ENCODE measurements around the gene MRPL54.
A peak's percentile ranks its signal among the peaks of the same experiment; 100 is the strongest.

Gene MRPL54

DNA sequence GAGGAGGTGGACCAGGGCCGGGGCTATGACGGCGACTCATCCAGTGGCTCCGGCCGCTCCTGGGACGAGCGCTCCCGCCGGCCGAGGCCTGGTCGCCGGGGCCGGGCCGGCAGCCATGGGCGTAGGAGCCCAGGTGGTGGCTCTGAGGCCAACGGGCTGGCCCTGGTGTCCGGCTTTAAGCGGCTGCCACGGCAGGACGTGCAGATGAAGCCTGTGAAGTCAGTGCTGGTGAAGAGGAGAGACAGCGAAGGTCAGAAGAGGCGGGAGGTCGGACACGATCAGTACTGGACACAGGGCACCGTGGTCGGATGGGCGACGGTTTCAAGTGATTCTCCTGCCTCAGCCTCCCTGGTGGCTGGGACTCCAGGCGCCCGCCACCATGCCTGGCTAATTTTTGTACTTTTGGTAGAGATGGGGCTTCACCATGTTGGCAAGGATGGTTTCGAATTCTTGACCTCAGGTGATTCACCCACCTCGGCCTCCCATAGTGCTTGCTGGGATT is 32.0 kb upstream of the MRPL54 start:
- Mint-ChIP-seq H3K4me3 (no peak overlapping the region), H3K9me3 (no peaks in the 10 kb centered on the region), H3K27ac (ENCODE audit: low read depth) (no peak overlapping the region), H3K27me3 (no peaks in the 10 kb centered on the region), H3K4me1 (no peaks in the 10 kb centered on the region), H3K36me3 (ENCODE audit: insufficient read depth) (peaks cover 2% of the 10 kb centered on the region)
- DNase-seq (ENCODE audit: low spot score in 2 of 2) (no peak), ATAC-seq (replicated peaks; ENCODE audit: extremely low read depth, poor library complexity, severe bottlenecking) (no peak)

DNA sequence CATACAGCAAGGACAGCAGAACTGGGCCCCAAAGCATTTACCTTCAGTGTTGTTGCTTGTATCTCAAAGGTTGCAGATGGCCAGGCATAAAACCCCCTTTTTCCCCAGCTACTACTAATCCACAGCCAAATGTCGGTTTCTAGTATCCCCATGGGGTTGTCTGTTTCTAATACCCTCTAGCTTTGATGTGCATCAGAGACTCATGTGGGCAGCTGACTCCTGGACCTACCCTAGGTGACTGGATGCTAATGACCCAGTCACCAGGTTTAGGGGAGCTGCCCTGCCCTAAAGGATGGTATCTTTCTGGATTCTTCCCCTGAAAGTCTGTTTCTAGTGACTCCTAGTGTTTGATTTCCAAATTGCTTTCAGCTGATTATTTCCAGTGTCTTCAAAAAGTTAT is 30.4 kb upstream of the MRPL54 start:
- no peak overlapping the region for H3K27ac Mint-ChIP-seq (ENCODE audit: low read depth)
- no peaks in the 10 kb centered on the region for H3K9me3 Mint-ChIP-seq
- no peaks in the 10 kb centered on the region for H3K27me3 Mint-ChIP-seq
- DNase-seq (ENCODE audit: low spot score in 2 of 2) (no peak), ATAC-seq (replicated peaks; ENCODE audit: extremely low read depth, poor library complexity, severe bottlenecking) (no peak)
- no peaks in the 10 kb centered on the region for H3K36me3 Mint-ChIP-seq (ENCODE audit: insufficient read depth)
- H3K4me1 Mint-ChIP-seq: no peaks in the 10 kb centered on the region
- no peak overlapping the region for H3K4me3 Mint-ChIP-seq

GRCh38 chr19:3733549-3734309 is 28.8 kb upstream of the MRPL54 start:
- no peak for ATAC-seq (replicated peaks; ENCODE audit: extremely low read depth, poor library complexity, severe bottlenecking)
- Mint-ChIP-seq H3K36me3 (ENCODE audit: insufficient read depth) (no peaks in the 10 kb centered on the region), H3K27ac (ENCODE audit: low read depth) (no peak overlapping the region), H3K9me3 (no peaks in the 10 kb centered on the region), H3K4me3 (no peak overlapping the region), H3K27me3 (no peaks in the 10 kb centered on the region), H3K4me1 (no peaks in the 10 kb centered on the region)
- no peak for DNase-seq (ENCODE audit: low spot score in 2 of 2)

- ATAC-seq (replicated peaks; ENCODE audit: extremely low read depth, poor library complexity, severe bottlenecking) (no peak), DNase-seq (ENCODE audit: low spot score in 2 of 2) (no peak)
- no peak overlapping the region for H3K27ac Mint-ChIP-seq (ENCODE audit: low read depth)
- H3K9me3 Mint-ChIP-seq: no peaks in the 10 kb centered on the region
- no peaks in the 10 kb centered on the region for H3K4me1 Mint-ChIP-seq
- H3K27me3 Mint-ChIP-seq: no peaks in the 10 kb centered on the region
- H3K36me3 Mint-ChIP-seq (ENCODE audit: insufficient read depth): no peaks in the 10 kb centered on the region
- no peak overlapping the region for H3K4me3 Mint-ChIP-seq
Measured at GRCh38 chr19:3734310-3734600, 28.2 kb upstream of the MRPL54 start.

DNA sequence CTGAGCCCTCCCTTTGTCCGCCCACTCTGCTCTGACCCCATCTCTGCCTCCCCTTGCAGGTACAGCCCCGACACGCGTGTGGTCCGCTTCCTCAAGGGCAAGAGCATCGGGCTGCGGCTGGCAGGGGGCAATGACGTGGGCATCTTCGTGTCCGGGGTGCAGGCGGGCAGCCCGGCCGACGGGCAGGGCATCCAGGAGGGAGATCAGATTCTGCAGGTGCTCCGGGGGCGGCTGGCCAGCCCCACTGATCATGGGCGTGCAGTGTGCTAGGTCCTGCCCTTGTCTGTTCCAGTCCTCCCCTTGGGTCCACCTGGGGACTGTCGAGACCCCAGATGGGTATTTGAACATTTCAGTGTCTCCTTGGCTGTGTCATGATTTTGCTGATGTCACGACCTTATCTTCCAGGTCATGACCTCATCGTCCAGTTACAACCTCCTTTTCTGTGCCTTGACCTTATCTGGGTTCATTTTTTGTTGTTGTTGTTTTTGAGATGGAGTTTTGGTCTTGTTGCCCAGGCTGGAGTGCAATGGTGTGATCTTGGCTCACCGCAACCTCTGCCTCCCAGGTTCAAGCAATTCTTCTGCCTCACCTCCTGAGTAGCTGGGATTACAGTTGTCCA is 26.3 kb upstream of the MRPL54 start:
- H3K9me3 Mint-ChIP-seq: no peaks in the 10 kb centered on the region
- no peaks in the 10 kb centered on the region for H3K27me3 Mint-ChIP-seq
- no peak overlapping the region for H3K27ac Mint-ChIP-seq (ENCODE audit: low read depth)
- no peak overlapping the region for H3K4me3 Mint-ChIP-seq
- ATAC-seq (replicated peaks; ENCODE audit: extremely low read depth, poor library complexity, severe bottlenecking): no peak
- no peaks in the 10 kb centered on the region for H3K36me3 Mint-ChIP-seq (ENCODE audit: insufficient read depth)
- DNase-seq (ENCODE audit: low spot score in 2 of 2): no peak
- H3K4me1 Mint-ChIP-seq: no peaks in the 10 kb centered on the region

GRCh38 chr19:3737487-3738205 is 24.8 kb upstream of the MRPL54 start:
- ATAC-seq (replicated peaks; ENCODE audit: extremely low read depth, poor library complexity, severe bottlenecking) (no peak), DNase-seq (ENCODE audit: low spot score in 2 of 2) (no peak)
- no peaks in the 10 kb centered on the region for H3K4me1 Mint-ChIP-seq
- H3K27ac Mint-ChIP-seq (ENCODE audit: low read depth): peak overlapping the region; percentile 66
- H3K36me3 Mint-ChIP-seq (ENCODE audit: insufficient read depth): no peaks in the 10 kb centered on the region
- no peaks in the 10 kb centered on the region for H3K27me3 Mint-ChIP-seq
- no peaks in the 10 kb centered on the region for H3K9me3 Mint-ChIP-seq
- no peak overlapping the region for H3K4me3 Mint-ChIP-seq

DNA sequence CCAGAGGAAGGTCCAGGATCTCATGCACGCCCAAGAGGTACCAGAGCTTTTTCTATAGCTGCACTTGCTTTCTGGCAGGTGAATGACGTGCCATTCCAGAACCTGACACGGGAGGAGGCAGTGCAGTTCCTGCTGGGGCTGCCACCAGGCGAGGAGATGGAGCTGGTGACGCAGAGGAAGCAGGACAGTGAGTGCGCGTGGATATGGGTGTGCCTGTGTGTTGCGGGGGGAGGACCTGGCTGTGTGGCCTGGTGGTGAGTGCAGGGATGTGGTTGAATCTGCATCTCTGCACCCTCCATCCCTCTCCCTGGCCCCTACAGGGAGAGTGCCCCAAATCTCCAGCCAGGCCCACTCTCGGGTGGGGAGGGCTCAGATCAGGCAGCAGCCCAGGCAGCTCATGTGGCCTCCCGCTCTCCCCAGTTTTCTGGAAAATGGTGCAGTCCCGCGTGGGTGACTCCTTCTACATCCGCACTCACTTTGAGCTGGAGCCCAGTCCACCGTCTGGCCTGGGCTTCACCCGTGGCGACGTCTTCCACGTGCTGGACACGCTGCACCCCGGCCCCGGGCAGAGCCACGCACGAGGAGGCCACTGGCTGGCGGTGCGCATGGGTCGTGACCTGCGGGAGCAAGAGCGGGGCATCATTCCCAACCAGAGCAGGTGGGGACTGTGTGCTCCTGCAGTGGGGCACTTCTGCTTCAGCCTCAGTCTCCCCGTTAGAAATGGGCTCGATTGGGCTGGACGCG is 23.8 kb upstream of the MRPL54 start:
- no peak for DNase-seq (ENCODE audit: low spot score in 2 of 2)
- no peak overlapping the region for H3K27ac Mint-ChIP-seq (ENCODE audit: low read depth)
- no peak overlapping the region for H3K4me3 Mint-ChIP-seq
- H3K36me3 Mint-ChIP-seq (ENCODE audit: insufficient read depth): no peaks in the 10 kb centered on the region
- no peaks in the 10 kb centered on the region for H3K27me3 Mint-ChIP-seq
- no peak for ATAC-seq (replicated peaks; ENCODE audit: extremely low read depth, poor library complexity, severe bottlenecking)
- no peaks in the 10 kb centered on the region for H3K9me3 Mint-ChIP-seq
- H3K4me1 Mint-ChIP-seq: no peaks in the 10 kb centered on the region

GRCh38 chr19:3740431-3740830 is 22.1 kb upstream of the MRPL54 start:
- H3K36me3 Mint-ChIP-seq (ENCODE audit: insufficient read depth): no peaks in the 10 kb centered on the region
- ATAC-seq (replicated peaks; ENCODE audit: extremely low read depth, poor library complexity, severe bottlenecking) (no peak), DNase-seq (ENCODE audit: low spot score in 2 of 2) (no peak)
- H3K27ac Mint-ChIP-seq (ENCODE audit: low read depth): no peak overlapping the region
- H3K27me3 Mint-ChIP-seq: no peaks in the 10 kb centered on the region
- H3K9me3 Mint-ChIP-seq: no peaks in the 10 kb centered on the region
- no peaks in the 10 kb centered on the region for H3K4me1 Mint-ChIP-seq
- H3K4me3 Mint-ChIP-seq: no peak overlapping the region

GRCh38 chr19:3743486-3743885 is 19.0 kb upstream of the MRPL54 start:
- no peak for ATAC-seq (replicated peaks; ENCODE audit: extremely low read depth, poor library complexity, severe bottlenecking)
- Mint-ChIP-seq H3K27ac (ENCODE audit: low read depth) (no peak overlapping the region), H3K4me3 (no peak overlapping the region), H3K9me3 (no peaks in the 10 kb centered on the region), H3K4me1 (no peaks in the 10 kb centered on the region), H3K36me3 (ENCODE audit: insufficient read depth) (no peaks in the 10 kb centered on the region), H3K27me3 (no peaks in the 10 kb centered on the region)
- DNase-seq (ENCODE audit: low spot score in 2 of 2): no peak

DNA sequence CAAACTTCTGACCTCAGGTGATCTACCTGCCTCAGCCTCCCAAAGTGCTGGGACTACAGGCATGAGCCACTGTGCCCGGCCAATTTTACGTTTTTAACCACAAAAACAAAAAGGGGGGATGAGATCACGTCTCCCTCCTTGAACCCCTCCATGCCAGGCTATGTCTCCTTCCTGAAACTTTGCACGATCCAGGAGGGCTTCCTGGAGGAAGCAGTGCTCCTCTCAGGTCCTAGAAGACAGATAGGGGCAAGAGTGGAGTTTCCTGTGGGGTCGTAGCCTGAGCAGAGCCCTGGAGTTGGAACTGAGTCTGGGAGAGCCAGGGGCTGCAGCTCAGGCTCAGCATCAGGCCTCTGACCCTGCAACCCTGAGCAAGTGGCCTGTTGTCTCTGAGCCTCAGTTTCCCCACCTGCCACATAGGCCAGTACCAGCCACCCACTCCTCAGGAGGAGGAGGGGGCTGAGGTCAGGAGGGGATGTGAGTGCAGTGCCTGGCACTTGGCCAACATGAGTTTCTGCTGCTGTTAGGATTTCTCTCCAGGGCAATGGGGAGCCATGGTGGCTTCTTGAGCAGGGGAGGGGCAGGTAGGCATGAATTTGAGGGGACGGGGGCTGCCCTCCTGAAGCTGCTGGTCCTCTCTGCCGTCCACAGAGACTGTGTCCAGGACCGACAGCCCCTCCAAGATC is 17.0 kb upstream of the MRPL54 start:
- no peaks in the 10 kb centered on the region for H3K27me3 Mint-ChIP-seq
- H3K9me3 Mint-ChIP-seq: no peaks in the 10 kb centered on the region
- no peak overlapping the region for H3K27ac Mint-ChIP-seq (ENCODE audit: low read depth)
- no peak overlapping the region for H3K4me3 Mint-ChIP-seq
- ATAC-seq (replicated peaks; ENCODE audit: extremely low read depth, poor library complexity, severe bottlenecking): no peak
- H3K4me1 Mint-ChIP-seq: no peaks in the 10 kb centered on the region
- no peak for DNase-seq (ENCODE audit: low spot score in 2 of 2)
- H3K36me3 Mint-ChIP-seq (ENCODE audit: insufficient read depth): peaks cover 2% of the 10 kb centered on the region

DNA sequence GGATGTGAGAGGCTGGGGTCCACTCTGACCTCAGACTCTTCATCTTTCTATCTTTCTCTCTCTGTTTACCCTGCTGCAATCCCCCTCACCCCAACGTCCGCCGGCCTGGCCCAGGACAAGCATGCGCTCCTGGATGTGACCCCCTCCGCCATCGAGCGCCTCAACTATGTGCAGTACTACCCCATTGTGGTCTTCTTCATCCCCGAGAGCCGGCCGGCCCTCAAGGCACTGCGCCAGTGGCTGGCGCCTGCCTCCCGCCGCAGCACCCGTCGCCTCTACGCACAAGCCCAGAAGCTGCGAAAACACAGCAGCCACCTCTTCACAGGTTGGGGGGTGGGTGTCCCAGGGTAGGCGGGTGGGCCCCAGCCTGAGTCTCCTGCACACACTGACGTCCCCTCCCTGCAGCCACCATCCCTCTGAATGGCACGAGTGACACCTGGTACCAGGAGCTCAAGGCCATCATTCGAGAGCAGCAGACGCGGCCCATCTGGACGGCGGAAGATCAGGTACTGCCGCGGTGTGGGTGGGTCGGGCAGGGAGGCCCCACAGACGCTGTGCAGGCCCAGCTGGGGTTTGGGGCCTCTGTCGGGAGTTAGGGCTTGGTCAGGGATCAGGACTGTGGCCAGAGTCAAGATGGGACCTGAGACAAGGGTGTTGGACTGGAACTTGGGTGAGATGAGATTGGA is 16.0 kb upstream of the MRPL54 start:
- Mint-ChIP-seq H3K9me3 (no peaks in the 10 kb centered on the region), H3K27me3 (no peaks in the 10 kb centered on the region), H3K4me1 (no peaks in the 10 kb centered on the region), H3K4me3 (no peak overlapping the region), H3K36me3 (ENCODE audit: insufficient read depth) (peaks cover 7% of the 10 kb centered on the region), H3K27ac (ENCODE audit: low read depth) (peak overlapping the region; percentile 46)
- DNase-seq (ENCODE audit: low spot score in 2 of 2) (no peak), ATAC-seq (replicated peaks; ENCODE audit: extremely low read depth, poor library complexity, severe bottlenecking) (no peak)

DNA sequence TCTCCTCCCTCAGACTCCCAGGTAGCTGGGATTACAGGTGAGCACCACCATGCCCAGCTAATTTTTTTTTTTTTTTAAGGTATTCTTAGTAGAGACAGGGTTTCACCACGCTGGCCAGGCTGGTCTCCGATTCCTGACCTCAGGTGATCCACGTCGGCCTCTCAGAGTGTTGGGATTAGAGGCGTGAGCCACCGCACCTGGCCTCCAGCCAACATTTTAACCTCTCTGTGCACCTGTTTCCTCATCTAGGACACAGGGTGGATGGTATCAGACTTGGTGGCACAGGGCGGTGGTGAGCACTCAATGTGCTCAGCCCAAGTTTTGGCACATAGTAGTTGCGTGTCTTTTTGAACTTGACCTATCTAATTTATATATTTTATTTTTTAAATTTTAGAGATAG is 13.5 kb upstream of the MRPL54 start:
- Mint-ChIP-seq H3K4me3 (no peak overlapping the region), H3K36me3 (ENCODE audit: insufficient read depth) (peaks cover 7% of the 10 kb centered on the region), H3K27me3 (no peaks in the 10 kb centered on the region), H3K27ac (ENCODE audit: low read depth) (no peak overlapping the region), H3K4me1 (no peaks in the 10 kb centered on the region), H3K9me3 (no peaks in the 10 kb centered on the region)
- ATAC-seq (replicated peaks; ENCODE audit: extremely low read depth, poor library complexity, severe bottlenecking) (no peak), DNase-seq (ENCODE audit: low spot score in 2 of 2) (no peak)

All from central memory CD8-positive, alpha-beta T cell (primary cell).